Measurements from ENCODE around the gene LY6G5C. TPM values are rescaled to one million over a fixed set of nuclear protein-coding genes. Genes with fewer than 3 reads are reported as not detected.

The LY6G5C gene
- total and polyA plus RNA-seq, 5 donors from 2014 or later: 3.1 to 19.9 (median 11.4) TPM

GRCh38 chr6:31719001-31719400 lies 38.1 kb upstream of the LY6G5C start:
- no peaks in the 10 kb centered on the region for H3K4me1 ChIP-seq (ENCODE audit: control insufficient read depth, insufficient read depth, low read length, poor library complexity, severe bottlenecking)
- no peaks in the 10 kb centered on the region for H3K27me3 ChIP-seq (ENCODE audit: control insufficient read depth, insufficient read depth, low read length)
- H3K27ac Mint-ChIP-seq: no peak overlapping the region
- H3K27ac ChIP-seq (ENCODE audit: insufficient read depth, low read length, poor library complexity, severe bottlenecking): no peak overlapping the region
- H3K4me1 Mint-ChIP-seq: peaks cover 0 to 2% (median under 1%) of the 10 kb centered on the region in 4 donors
- no peak overlapping the region for H3K4me3 Mint-ChIP-seq
- no peaks in the 10 kb centered on the region for H3K9me3 ChIP-seq (ENCODE audit: control insufficient read depth in 2 of 2, low read length in 2 of 2)
- DNase-seq (no peak), ATAC-seq (ENCODE audit: low read depth in 2 of 2) (no peak)
- H3K36me3 Mint-ChIP-seq: no peaks in the 10 kb centered on the region
- no peaks in the 10 kb centered on the region for H3K36me3 ChIP-seq (ENCODE audit: control insufficient read depth, insufficient read depth, low read length)
- no peak overlapping the region for H3K4me3 ChIP-seq (ENCODE audit: low read depth, low read length)
- no peaks in the 10 kb centered on the region for H3K27me3 Mint-ChIP-seq
- H3K9me3 Mint-ChIP-seq: no peaks in the 10 kb centered on the region

- H3K27ac Mint-ChIP-seq: no peak overlapping the region
- no peaks in the 10 kb centered on the region for H3K36me3 Mint-ChIP-seq
- Histone ChIP-seq H3K27ac (ENCODE audit: insufficient read depth, low read length, poor library complexity, severe bottlenecking) (no peak overlapping the region), H3K9me3 (ENCODE audit: control insufficient read depth in 2 of 2, low read length in 2 of 2) (no peaks in the 10 kb centered on the region), H3K36me3 (ENCODE audit: control insufficient read depth, insufficient read depth, low read length) (no peaks in the 10 kb centered on the region), H3K4me3 (ENCODE audit: low read depth, low read length) (no peak overlapping the region), H3K27me3 (ENCODE audit: control insufficient read depth, insufficient read depth, low read length) (no peaks in the 10 kb centered on the region), H3K4me1 (ENCODE audit: control insufficient read depth, insufficient read depth, low read length, poor library complexity, severe bottlenecking) (no peaks in the 10 kb centered on the region)
- ATAC-seq (ENCODE audit: low read depth in 2 of 2) (no peak), DNase-seq (no peak)
- no peaks in the 10 kb centered on the region for H3K27me3 Mint-ChIP-seq
- no peaks in the 10 kb centered on the region for H3K9me3 Mint-ChIP-seq
- H3K4me3 Mint-ChIP-seq: no peak overlapping the region
- peaks cover 0 to 3% (median under 1%) of the 10 kb centered on the region in 4 donors for H3K4me1 Mint-ChIP-seq
Observed at GRCh38 chr6:31718265-31718664, 37.4 kb upstream of the LY6G5C start.

GRCh38 chr6:31717499-31718222 lies 36.8 kb upstream of the LY6G5C start:
- H3K9me3 ChIP-seq (ENCODE audit: control insufficient read depth in 2 of 2, low read length in 2 of 2): no peaks in the 10 kb centered on the region
- H3K4me3 ChIP-seq (ENCODE audit: low read depth, low read length): no peak overlapping the region
- H3K36me3 ChIP-seq (ENCODE audit: control insufficient read depth, insufficient read depth, low read length): no peaks in the 10 kb centered on the region
- Mint-ChIP-seq H3K27me3 (peaks cover 1% of the 10 kb centered on the region), H3K4me1 (peaks cover 0 to 3% (median under 1%) of the 10 kb centered on the region in 4 donors), H3K9me3 (no peaks in the 10 kb centered on the region), H3K27ac (peak overlapping the region in 1 of 3 donors; percentile 15), H3K36me3 (no peaks in the 10 kb centered on the region), H3K4me3 (no peak overlapping the region)
- DNase-seq (no peak), ATAC-seq (ENCODE audit: low read depth in 2 of 2) (no peak)
- H3K27ac ChIP-seq (ENCODE audit: insufficient read depth, low read length, poor library complexity, severe bottlenecking): no peak overlapping the region
- H3K4me1 ChIP-seq (ENCODE audit: control insufficient read depth, insufficient read depth, low read length, poor library complexity, severe bottlenecking): no peaks in the 10 kb centered on the region
- H3K27me3 ChIP-seq (ENCODE audit: control insufficient read depth, insufficient read depth, low read length): no peaks in the 10 kb centered on the region

GRCh38 chr6:31715022-31715958 lies 34.4 kb upstream of the LY6G5C start, which contains the start of gene LY6G6D:
TSS of gene LY6G6D (plus strand) at chr6:31715348. CDS start at chr6:31715356, 8 bp downstream.
- Histone ChIP-seq H3K36me3 (ENCODE audit: control insufficient read depth, insufficient read depth, low read length) (no peaks in the 10 kb centered on the region), H3K4me3 (ENCODE audit: low read depth, low read length) (no peak within 1 kb of the TSS), H3K4me1 (ENCODE audit: control insufficient read depth, insufficient read depth, low read length, poor library complexity, severe bottlenecking) (peaks cover 11% of the 10 kb centered on the region), H3K27me3 (ENCODE audit: control insufficient read depth, insufficient read depth, low read length) (no peaks in the 10 kb centered on the region), H3K9me3 (ENCODE audit: control insufficient read depth in 2 of 2, low read length in 2 of 2) (no peaks in the 10 kb centered on the region), H3K27ac (ENCODE audit: insufficient read depth, low read length, poor library complexity, severe bottlenecking) (no peak within 1 kb of the TSS)
- ATAC-seq (ENCODE audit: low read depth in 2 of 2) (no peak), DNase-seq (no peak)
- Mint-ChIP-seq H3K4me3 (no peak within 1 kb of the TSS), H3K36me3 (no peaks in the 10 kb centered on the region), H3K27me3 (peaks cover 5% of the 10 kb centered on the region), H3K4me1 (peaks cover 0 to 22% (median 10%) of the 10 kb centered on the region in 4 donors), H3K27ac (peak within 1 kb of the TSS in 2 of 3 donors; percentile 6 to 89), H3K9me3 (no peaks in the 10 kb centered on the region)

- Mint-ChIP-seq H3K27ac (peak overlapping the region in 1 of 3 donors; percentile 89), H3K9me3 (no peaks in the 10 kb centered on the region), H3K4me3 (no peak overlapping the region), H3K27me3 (peaks cover 5% of the 10 kb centered on the region), H3K36me3 (no peaks in the 10 kb centered on the region), H3K4me1 (peaks cover 0 to 22% (median 10%) of the 10 kb centered on the region in 4 donors)
- Histone ChIP-seq H3K27ac (ENCODE audit: insufficient read depth, low read length, poor library complexity, severe bottlenecking) (no peak overlapping the region), H3K4me1 (ENCODE audit: control insufficient read depth, insufficient read depth, low read length, poor library complexity, severe bottlenecking) (peaks cover 11% of the 10 kb centered on the region), H3K4me3 (ENCODE audit: low read depth, low read length) (no peak overlapping the region), H3K27me3 (ENCODE audit: control insufficient read depth, insufficient read depth, low read length) (no peaks in the 10 kb centered on the region), H3K9me3 (ENCODE audit: control insufficient read depth in 2 of 2, low read length in 2 of 2) (no peaks in the 10 kb centered on the region), H3K36me3 (ENCODE audit: control insufficient read depth, insufficient read depth, low read length) (no peaks in the 10 kb centered on the region)
- no peak for ATAC-seq (ENCODE audit: low read depth in 2 of 2)
- no peak for DNase-seq
Observed at GRCh38 chr6:31713991-31714684, 33.3 kb upstream of the LY6G5C start.

GRCh38 chr6:31713465-31713864 lies 32.6 kb upstream of the LY6G5C start:
- H3K27me3 Mint-ChIP-seq: peaks cover 5% of the 10 kb centered on the region
- DNase-seq (no peak), ATAC-seq (ENCODE audit: low read depth in 2 of 2) (no peak)
- Histone ChIP-seq H3K4me1 (ENCODE audit: control insufficient read depth, insufficient read depth, low read length, poor library complexity, severe bottlenecking) (peaks cover 11% of the 10 kb centered on the region), H3K27ac (ENCODE audit: insufficient read depth, low read length, poor library complexity, severe bottlenecking) (no peak overlapping the region), H3K36me3 (ENCODE audit: control insufficient read depth, insufficient read depth, low read length) (no peaks in the 10 kb centered on the region), H3K4me3 (ENCODE audit: low read depth, low read length) (no peak overlapping the region), H3K9me3 (ENCODE audit: control insufficient read depth in 2 of 2, low read length in 2 of 2) (no peaks in the 10 kb centered on the region), H3K27me3 (ENCODE audit: control insufficient read depth, insufficient read depth, low read length) (no peaks in the 10 kb centered on the region)
- H3K4me1 Mint-ChIP-seq: peaks cover 0 to 22% (median 10%) of the 10 kb centered on the region in 4 donors
- H3K9me3 Mint-ChIP-seq: no peaks in the 10 kb centered on the region
- no peak overlapping the region for H3K27ac Mint-ChIP-seq
- no peaks in the 10 kb centered on the region for H3K36me3 Mint-ChIP-seq
- H3K4me3 Mint-ChIP-seq: no peak overlapping the region

GRCh38 chr6:31712296-31712695 lies 31.4 kb upstream of the LY6G5C start:
- no peaks in the 10 kb centered on the region for H3K36me3 Mint-ChIP-seq
- peak in 1 of 3 donors; percentile 63 for DNase-seq
- no peaks in the 10 kb centered on the region for H3K36me3 ChIP-seq (ENCODE audit: control insufficient read depth, insufficient read depth, low read length)

More at GRCh38 chr6:31712296-31712695, 31.4 kb upstream of the LY6G5C start:
- Histone ChIP-seq H3K4me3 (ENCODE audit: low read depth, low read length) (no peak overlapping the region), H3K9me3 (ENCODE audit: control insufficient read depth in 2 of 2, low read length in 2 of 2) (no peaks in the 10 kb centered on the region), H3K27me3 (ENCODE audit: control insufficient read depth, insufficient read depth, low read length) (no peaks in the 10 kb centered on the region), H3K27ac (ENCODE audit: insufficient read depth, low read length, poor library complexity, severe bottlenecking) (no peak overlapping the region), H3K4me1 (ENCODE audit: control insufficient read depth, insufficient read depth, low read length, poor library complexity, severe bottlenecking) (peaks cover 11% of the 10 kb centered on the region)
- Mint-ChIP-seq H3K27me3 (peaks cover 5% of the 10 kb centered on the region), H3K27ac (peak overlapping the region in 1 of 3 donors; percentile 65), H3K4me3 (no peak overlapping the region), H3K9me3 (no peaks in the 10 kb centered on the region), H3K4me1 (peaks cover 0 to 22% (median 10%) of the 10 kb centered on the region in 4 donors)
- peak; percentile 57 to 71 for ATAC-seq (ENCODE audit: low read depth in 2 of 2)

All from CD4-positive, CD25-positive, alpha-beta regulatory T cell (primary cell).